Adrenal gland (tissue), 12 donors: ENCODE measurements around the gene TOMM20. TPM values are rescaled to one million over a fixed set of nuclear protein-coding genes. Genes with fewer than 3 reads are reported as not detected.

ENCODE experiments used
- DNase-seq, 7 donors: peaks; one replicate each; pipeline ENCODE4 v3.0.0-alpha.2; 2019 to 2020
- H3K27ac ChIP-seq, 5 donors: fragments of 200-600 bp; sonication (generic) in 4 of 5; 1 replicate in 3 of 5; 2 replicates in 2 of 5; pipeline versions ENCODE4 v1.5.1 to v1.8.0; 2016 to 2020; ENCODE audit warnings: mild to moderate bottlenecking in 1 of 5
- H3K27me3 ChIP-seq: fragments of 200-600 bp; 2 replicates; pipeline ENCODE4 v1.8.0; 2021
- H3K36me3 ChIP-seq, 2 donors: fragments of 200-600 bp; replicated peaks in 1 of 2; 1 replicate in 1 of 2; 2 replicates in 1 of 2; pipeline versions ENCODE4 v1.5.1 to v1.8.0; 2018 to 2022
- H3K4me1 ChIP-seq, 2 donors: fragments of 200-600 bp; replicated peaks in 1 of 2; 1 replicate in 1 of 2; 2 replicates in 1 of 2; pipeline versions ENCODE4 v1.5.1 to v1.8.0; 2018 to 2021
- H3K4me3 ChIP-seq, 4 donors: fragments of 200-600 bp; sonication (generic) in 3 of 4; one replicate each; pipeline ENCODE4 v1.5.1; 2016 to 2018
- H3K9me3 ChIP-seq, 3 donors: fragments of 200-600 bp; sonication (generic) in 1 of 3; replicated peaks in 1 of 3; 1 replicate in 2 of 3; 2 replicates in 1 of 3; pipeline versions ENCODE4 v1.5.1 to v1.8.0; 2016 to 2021
- CTCF ChIP-seq, 6 experiments: fragments of 450-650 bp in 4 of 6; fragments of 200-600 bp in 2 of 6; sonication (generic) in 1 of 6; IDR thresholded peaks; 1 replicate in 5 of 6; 2 replicates in 1 of 6; pipeline versions ENCODE4 v1.5.1 to v1.8.0; 2016 to 2021; ENCODE audit warnings: antibody characterized with exemption in 6 of 6, mild to moderate bottlenecking in 2 of 6, moderate library complexity in 1 of 6
- POLR2A ChIP-seq, 2 donors: fragments of 450-650 bp; IDR thresholded peaks; one replicate each; pipeline ENCODE4 v1.6.1; 2017; ENCODE audit warnings: antibody characterized with exemption in 2 of 2, mild to moderate bottlenecking in 2 of 2, moderate library complexity in 1 of 2
- WGBS, 4 donors: extraction: QIAGEN DNeasy Blood & Tissue Kit in 2 of 4; methylation state at CpG; one replicate each; pipeline versions ENCODE4 v1.1.5 to v1.1.7; 2013 to 2017; 5-methylcytosine and 5-hydroxymethylcytosine counted together
- intact Hi-C, 2 donors: fragments of 100-400 bp; cut with DNase I; formaldehyde crosslinking; loops; one replicate each; pipeline versions ENCODE4 v1.14.1 to v1.15.0; 2022 to 2023
- polyA plus RNA-seq, 3 donors: library from polyadenylated mRNA; stranded (reverse); fragments of 200-250 nt in 2 of 3; fragments of 350-450 nt in 1 of 3; fragmentation: Illumina TruSeq in 1 of 3; extraction: RNeasy Lipid Tissue Mini Kit (QIAGEN cat#74804) in 1 of 3; gene quantifications; one replicate each; pipeline ENCODE4 v1.2.3, GENCODE V29; 2013 to 2014
- total RNA-seq, 9 donors: library from RNA; depleted of rRNA in 4 of 9; stranded (reverse); fragments of >200 nt in 4 of 9; fragments of 120-200 nt in 1 of 9; fragmentation: NEBNext Ultra II Directional in 1 of 9; extraction: Animal tissue kit (Norgen Biotek cat#: 25700) in 1 of 9; gene quantifications; one replicate each; pipeline versions ENCODE4 v1.1.0 to v1.2.4, GENCODE V29; 2013 to 2023
- donor health status: healthy with polysubstance abuse.
- donor health status: Bipolar disorder and iron deficiency.
- donor health status: DM: yes; HTN: yes; CAD: no.
- donor health status: DM: no; HTN: no; CAD: no.
- donor health status: DM: no; HTN: no; CAD: no.
- donor health status: DM: yes; HTN: yes; CAD: no.

TOMM20 gene
- total and polyA plus RNA-seq, 12 donors: 61.7 to 144 (median 106) TPM

GRCh38 chr1:235136111-235136510 lies 7.5 kb upstream of the TOMM20 start:
- no peak overlapping the region for H3K4me3 ChIP-seq
- intact Hi-C loops: no loop called here
- TF ChIP-seq CTCF (IDR thresholded peaks at IDR 0.05) (no peak), POLR2A (IDR thresholded peaks at IDR 0.05) (no peak)
- no peaks in the 10 kb centered on the region for H3K27me3 ChIP-seq
- no peaks in the 10 kb centered on the region for H3K9me3 ChIP-seq
- H3K27ac ChIP-seq: no peak overlapping the region
- no peaks in the 10 kb centered on the region for H3K4me1 ChIP-seq
- 54 to 60% (median 57%) methylated on average over 4 of the region's 4 CpGs for WGBS, 4 donors
- DNase-seq: no peak
- peaks cover 0 to 68% of the 10 kb centered on the region in 2 donors for H3K36me3 ChIP-seq

- WGBS, 4 donors: 96 to 97% (median 97%) methylated on average over 12 of the region's 12 CpGs
- H3K4me3 ChIP-seq: no peak overlapping the region
- no peak for DNase-seq
- H3K4me1 ChIP-seq: peaks cover 0 to 2% of the 10 kb centered on the region in 2 donors
- no peaks in the 10 kb centered on the region for H3K9me3 ChIP-seq
- H3K36me3 ChIP-seq: peaks cover 0 to 55% of the 10 kb centered on the region in 2 donors
- no peaks in the 10 kb centered on the region for H3K27me3 ChIP-seq
- no peak overlapping the region for H3K27ac ChIP-seq
- intact Hi-C loops: no loop called here
- no peak for TF ChIP-seq POLR2A (IDR thresholded peaks at IDR 0.05)
- TF ChIP-seq CTCF (IDR thresholded peaks at IDR 0.05): no peak
Measured at GRCh38 chr1:235134171-235134570, 5.5 kb upstream of the TOMM20 start.

- DNase-seq: no peak
- Histone ChIP-seq H3K9me3 (no peaks in the 10 kb centered on the region), H3K27ac (no peak overlapping the region), H3K4me3 (no peak overlapping the region), H3K27me3 (no peaks in the 10 kb centered on the region), H3K36me3 (peaks cover 0 to 54% of the 10 kb centered on the region in 2 donors), H3K4me1 (peaks cover 0 to 4% of the 10 kb centered on the region in 2 donors)
- TF ChIP-seq CTCF (IDR thresholded peaks at IDR 0.05) (no peak), POLR2A (IDR thresholded peaks at IDR 0.05) (no peak)
- intact Hi-C loops: no loop called here
- WGBS, 4 donors: 94 to 97% (median 96%) methylated on average over 3 of the region's 3 CpGs
Measured at GRCh38 chr1:235133086-235133485, 4.4 kb upstream of the TOMM20 start.

GRCh38 chr1:235131961-235132360 lies 3.3 kb upstream of the TOMM20 start:
- Histone ChIP-seq H3K27me3 (no peaks in the 10 kb centered on the region), H3K36me3 (peaks cover 0 to 43% of the 10 kb centered on the region in 2 donors), H3K4me1 (peaks cover 4 to 10% of the 10 kb centered on the region in 2 donors), H3K9me3 (no peaks in the 10 kb centered on the region), H3K27ac (no peak overlapping the region), H3K4me3 (no peak overlapping the region)
- no peak for DNase-seq
- WGBS, 4 donors: 80 to 91% (median 85%) methylated on average over 6 of the region's 6 CpGs
- TF ChIP-seq CTCF (IDR thresholded peaks at IDR 0.05) (no peak), POLR2A (IDR thresholded peaks at IDR 0.05) (no peak)
- intact Hi-C loops: no loop called here
